A673 (cell line): ENCODE measurements around the gene CREM. TPM values are rescaled to one million over a fixed set of nuclear protein-coding genes. Genes with fewer than 3 reads are reported as not detected.

ENCODE experiments used
- BruUV-seq: library from RNA; stranded (reverse); fragments of 400-500 nt; replicated peaks from 2 replicates; lab custom pipeline; 2021; lab: Mats Ljungman, UMichigan
- CTCF ChIA-PET: fragments of 300-600 bp; sonication (Branson Sonifier 250); formaldehyde crosslinking; loops from one replicate; lab custom pipeline; 2022; ENCODE audit warnings: antibody characterized with exemption; lab: Charles Lee
- POLR2A ChIA-PET: fragments of 300-600 bp; sonication (Branson Sonifier 250); formaldehyde crosslinking; loops from one replicate; lab custom pipeline; 2022; ENCODE audit warnings: antibody characterized with exemption; ENCODE audit not compliant: low non-redundant PET; lab: Charles Lee
- DNase-seq: peaks from one replicate; pipeline ENCODE4 v3.0.0-alpha.2; 2015; ENCODE audit warnings: low spot score
- H3K27ac ChIP-seq: fragments of 200-600 bp; sonication (generic); 2 replicates; pipeline ENCODE4 v1.5.1; 2016; ENCODE audit warnings: mixed run types, low read depth, mild to moderate bottlenecking, mixed read lengths, antibody characterized with exemption, low read length; ENCODE audit not compliant: poor library complexity, severe bottlenecking
- H3K27me3 ChIP-seq: fragments of 200-600 bp; sonication (generic); replicated peaks from 2 replicates; pipeline ENCODE4 v1.6.1; 2017; ENCODE audit warnings: mixed run types, low read depth, mild to moderate bottlenecking, mixed read lengths, antibody characterized with exemption, low read length; ENCODE audit not compliant: insufficient read depth, poor library complexity
- H3K36me3 ChIP-seq: fragments of 200-600 bp; sonication (generic); 2 replicates; pipeline ENCODE4 v1.6.1; 2016; ENCODE audit warnings: mixed run types, mild to moderate bottlenecking, mixed read lengths, antibody characterized with exemption, low read length; ENCODE audit not compliant: insufficient read depth, poor library complexity, severe bottlenecking
- H3K4me1 ChIP-seq: fragments of 200-600 bp; sonication (generic); 2 replicates; pipeline ENCODE4 v1.6.1; 2017; ENCODE audit warnings: mixed run types, mild to moderate bottlenecking, mixed read lengths, antibody characterized with exemption, low read length; ENCODE audit not compliant: insufficient read depth, poor library complexity, severe bottlenecking
- H3K4me3 ChIP-seq: fragments of 200-600 bp; sonication (generic); 2 replicates; pipeline ENCODE4 v1.5.1; 2016; ENCODE audit warnings: low read depth, mixed run types, mild to moderate bottlenecking, mixed read lengths, low read length; ENCODE audit not compliant: poor library complexity, severe bottlenecking
- H3K9me3 ChIP-seq: fragments of 200-600 bp; sonication (generic); 2 replicates; pipeline ENCODE4 v1.6.1; 2016; ENCODE audit warnings: mixed run types, low read depth, mild to moderate bottlenecking, mixed read lengths, antibody characterized with exemption, low read length; ENCODE audit not compliant: poor library complexity, severe bottlenecking
- CTCF ChIP-seq: fragments of 300-800, 200-600 bp; sonication (generic); conservative IDR thresholded peaks from 2 replicates; pipeline ENCODE4 v1.5.1; 2017; ENCODE audit warnings: low read depth, mild to moderate bottlenecking, antibody characterized with exemption, low read length, moderate library complexity, mixed read lengths
- EZH2 ChIP-seq: fragments of 200-600 bp; sonication (generic); IDR thresholded peaks from 2 replicates; pipeline ENCODE4 v1.6.1; 2017; ENCODE audit warnings: borderline replicate concordance, low read depth, mild to moderate bottlenecking, mixed read lengths, antibody characterized with exemption, low read length; ENCODE audit not compliant: poor library complexity, severe bottlenecking
- intact Hi-C: fragments of 100-400 bp; cut with micrococcal nuclease; formaldehyde crosslinking; loops from one replicate; pipeline ENCODE4 v1.10.0; 2022; ENCODE audit not compliant: unreplicated experiment
- total RNA-seq: library from RNA; stranded (reverse); gene quantifications from 2 replicates; pipeline ENCODE4 v1.2.3, GENCODE V29; 2021

CREM gene
- total RNA-seq, 1 experiment from 2014 or later, result 66.3 TPM

- CTCF ChIA-PET, result interaction anchor here (0.8 kb wide), 1 partner anchor 326 kb away, joined by 3 read pairs; no protein-coding TSS in a partner anchor
- TF ChIP-seq EZH2 (no peak), CTCF (peak; percentile 65)
- peak; percentile 66 for DNase-seq
- Histone ChIP-seq H3K9me3 (no peaks in the 10 kb centered on the region), H3K27me3 (no peaks in the 10 kb centered on the region), H3K27ac (peak overlapping the region; percentile 40), H3K4me1 (peaks cover 16% of the 10 kb centered on the region), H3K36me3 (no peaks in the 10 kb centered on the region), H3K4me3 (no peak overlapping the region)
- POLR2A ChIA-PET, result no interaction called here
- BruUV-seq, result no TSS peak
- intact Hi-C loops, result loop anchor here (10.0 kb wide), 3 partner anchors 328 to 1538 kb away; partner anchors contain the start of gene GJD4
Measured at GRCh38 chr10:35236739-35237138, 110.1 kb downstream of the CREM start.

- BruUV-seq, result no TSS peak
- H3K4me1 ChIP-seq, result peaks cover 11% of the 10 kb centered on the region
- ChIA-PET CTCF (interaction anchor here (0.6 to 0.8 kb wide), 4 partner anchors 16 to 325 kb away, joined by 3 to 7 read pairs (median 5); no protein-coding TSS in a partner anchor), POLR2A (no interaction called here)
- no peaks in the 10 kb centered on the region for H3K27me3 ChIP-seq
- no peak overlapping the region for H3K4me3 ChIP-seq
- DNase-seq, result no peak
- H3K27ac ChIP-seq, result peak overlapping the region; percentile 14
- H3K9me3 ChIP-seq, result no peaks in the 10 kb centered on the region
- H3K36me3 ChIP-seq, result no peaks in the 10 kb centered on the region
- TF ChIP-seq CTCF (no peak), EZH2 (no peak)
- intact Hi-C loops, result loop anchor here (10.0 kb wide), 3 partner anchors 327 to 1537 kb away; partner anchors contain the start of gene GJD4
Measured at GRCh38 chr10:35237766-35238512, 111.3 kb downstream of the CREM start.

- Histone ChIP-seq H3K9me3 (no peaks in the 10 kb centered on the region), H3K36me3 (no peaks in the 10 kb centered on the region), H3K4me1 (no peaks in the 10 kb centered on the region), H3K27ac (no peak overlapping the region), H3K27me3 (no peaks in the 10 kb centered on the region), H3K4me3 (no peak overlapping the region)
- DNase-seq, result no peak
- intact Hi-C loops, result no loop called here
- CTCF ChIA-PET, result no interaction called here
- POLR2A ChIA-PET, result no interaction called here
- BruUV-seq, result no TSS peak
- no peak for TF ChIP-seq CTCF
- TF ChIP-seq EZH2, result no peak
Measured at GRCh38 chr10:35244549-35244948, 117.9 kb downstream of the CREM start.
